LNCAP (cell line): ENCODE measurements around the gene GULP1.

Source experiments
- TF ChIP-seq, protein P1 (sequence below): fragments of 450-650 bp; IDR thresholded peaks from 2 replicates; pipeline ENCODE4 v1.5.1; 2017; ENCODE audit warnings: mild to moderate bottlenecking

GULP1 gene

DNA sequence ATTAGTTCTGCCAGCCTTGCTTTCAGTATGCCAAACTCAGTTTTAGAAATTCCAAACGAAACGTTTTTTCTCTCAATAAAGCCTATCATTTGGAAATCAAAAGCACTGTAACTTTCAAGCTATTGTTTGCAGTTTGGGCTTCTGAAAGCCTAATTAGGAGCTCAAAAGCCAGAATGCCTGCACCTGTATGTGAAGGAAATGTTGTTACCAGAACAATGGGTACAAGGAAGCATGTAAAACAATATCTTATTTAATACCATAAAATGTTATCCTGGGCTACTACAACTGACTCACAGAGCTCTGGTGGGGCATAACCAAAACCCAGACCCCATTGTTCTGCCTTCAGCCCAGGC, 12.6 kb upstream of the GULP1 start:
- TF ChIP-seq, protein P1, sequence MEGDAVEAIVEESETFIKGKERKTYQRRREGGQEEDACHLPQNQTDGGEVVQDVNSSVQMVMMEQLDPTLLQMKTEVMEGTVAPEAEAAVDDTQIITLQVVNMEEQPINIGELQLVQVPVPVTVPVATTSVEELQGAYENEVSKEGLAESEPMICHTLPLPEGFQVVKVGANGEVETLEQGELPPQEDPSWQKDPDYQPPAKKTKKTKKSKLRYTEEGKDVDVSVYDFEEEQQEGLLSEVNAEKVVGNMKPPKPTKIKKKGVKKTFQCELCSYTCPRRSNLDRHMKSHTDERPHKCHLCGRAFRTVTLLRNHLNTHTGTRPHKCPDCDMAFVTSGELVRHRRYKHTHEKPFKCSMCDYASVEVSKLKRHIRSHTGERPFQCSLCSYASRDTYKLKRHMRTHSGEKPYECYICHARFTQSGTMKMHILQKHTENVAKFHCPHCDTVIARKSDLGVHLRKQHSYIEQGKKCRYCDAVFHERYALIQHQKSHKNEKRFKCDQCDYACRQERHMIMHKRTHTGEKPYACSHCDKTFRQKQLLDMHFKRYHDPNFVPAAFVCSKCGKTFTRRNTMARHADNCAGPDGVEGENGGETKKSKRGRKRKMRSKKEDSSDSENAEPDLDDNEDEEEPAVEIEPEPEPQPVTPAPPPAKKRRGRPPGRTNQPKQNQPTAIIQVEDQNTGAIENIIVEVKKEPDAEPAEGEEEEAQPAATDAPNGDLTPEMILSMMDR: no peak

- TF ChIP-seq, protein P1: no peak
Observed at GRCh38 chr2:188280811-188281222, 10.9 kb upstream of the GULP1 start.

- TF ChIP-seq, protein P1: no peak
Observed at GRCh38 chr2:188282907-188283306, 8.8 kb upstream of the GULP1 start.

DNA sequence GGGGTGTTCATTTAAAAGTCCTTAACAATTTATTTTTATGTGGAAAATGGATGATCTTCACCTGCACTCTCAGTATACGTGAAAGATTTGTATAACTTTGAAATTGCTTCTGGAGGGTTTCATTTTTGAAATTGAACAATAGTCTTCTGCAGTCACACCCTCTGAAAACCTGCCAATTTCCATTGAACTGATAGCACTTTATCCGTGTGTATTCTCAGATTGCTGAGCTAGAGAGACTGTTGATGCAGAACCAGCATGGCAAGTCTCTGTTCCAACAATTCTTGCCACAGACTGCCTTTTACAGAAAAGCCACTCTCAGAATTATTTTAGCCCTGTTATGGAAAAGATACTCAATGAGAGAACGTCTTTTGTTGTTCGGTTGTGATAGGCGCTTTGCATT, 6.6 kb upstream of the GULP1 start:
- TF ChIP-seq, protein P1: no peak

DNA sequence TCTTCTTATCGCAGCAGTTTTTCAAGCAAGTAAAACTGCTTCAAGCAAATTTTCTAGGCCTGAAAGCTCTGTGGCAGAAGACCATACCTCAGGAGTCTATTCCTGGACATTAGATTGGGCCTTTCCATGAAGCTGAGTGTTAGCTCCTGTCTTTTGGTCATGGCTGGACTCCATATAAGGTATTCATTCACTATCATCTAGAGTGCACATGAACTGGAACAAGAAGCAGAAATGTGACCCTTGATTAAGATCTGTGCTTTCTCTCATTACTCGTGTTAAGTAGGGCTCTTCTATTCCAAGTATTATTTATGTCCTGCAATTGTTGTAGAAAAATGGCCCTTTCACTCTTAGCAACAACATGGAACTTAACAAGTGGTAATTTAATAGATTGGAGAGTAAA, 5.9 kb upstream of the GULP1 start:
- TF ChIP-seq, protein P1: no peak

DNA sequence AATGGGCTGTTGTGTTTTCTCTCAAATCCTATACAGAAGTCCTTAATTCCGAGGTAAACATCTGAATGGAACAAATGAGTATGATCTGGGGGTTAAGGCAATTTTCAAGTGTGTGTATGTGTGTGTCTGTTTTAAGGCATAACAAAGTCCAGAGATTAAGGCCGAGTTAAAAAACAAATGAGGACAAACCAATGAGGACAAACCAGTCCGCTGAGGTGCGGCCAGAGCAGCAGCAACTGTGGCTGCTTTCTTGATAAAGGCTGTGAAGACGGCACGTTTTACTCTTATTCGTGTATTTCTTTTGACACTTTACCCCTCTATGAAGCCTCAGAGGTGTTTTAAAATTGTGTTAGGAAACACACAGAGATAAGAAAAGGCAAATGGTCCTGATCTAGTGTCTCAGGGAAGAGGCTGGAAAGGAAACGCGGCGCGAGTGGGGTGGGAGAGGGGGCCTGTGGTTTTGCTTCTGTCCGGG, 495 bp upstream of the GULP1 start:
- TF ChIP-seq, protein P1: no peak

- TF ChIP-seq, protein P1: no peak
Observed at GRCh38 chr2:188292348-188293239, 920 bp downstream of the GULP1 start.
